GM18858 (cell line): ENCODE results near the gene PC.

ENCODE experiments used
- ATAC-seq: cut with Tn5 transposase; IDR thresholded peaks from one replicate; pipeline ENCODE4 v1.9.1; 2021; ENCODE audit not compliant: unreplicated experiment

PC gene

DNA sequence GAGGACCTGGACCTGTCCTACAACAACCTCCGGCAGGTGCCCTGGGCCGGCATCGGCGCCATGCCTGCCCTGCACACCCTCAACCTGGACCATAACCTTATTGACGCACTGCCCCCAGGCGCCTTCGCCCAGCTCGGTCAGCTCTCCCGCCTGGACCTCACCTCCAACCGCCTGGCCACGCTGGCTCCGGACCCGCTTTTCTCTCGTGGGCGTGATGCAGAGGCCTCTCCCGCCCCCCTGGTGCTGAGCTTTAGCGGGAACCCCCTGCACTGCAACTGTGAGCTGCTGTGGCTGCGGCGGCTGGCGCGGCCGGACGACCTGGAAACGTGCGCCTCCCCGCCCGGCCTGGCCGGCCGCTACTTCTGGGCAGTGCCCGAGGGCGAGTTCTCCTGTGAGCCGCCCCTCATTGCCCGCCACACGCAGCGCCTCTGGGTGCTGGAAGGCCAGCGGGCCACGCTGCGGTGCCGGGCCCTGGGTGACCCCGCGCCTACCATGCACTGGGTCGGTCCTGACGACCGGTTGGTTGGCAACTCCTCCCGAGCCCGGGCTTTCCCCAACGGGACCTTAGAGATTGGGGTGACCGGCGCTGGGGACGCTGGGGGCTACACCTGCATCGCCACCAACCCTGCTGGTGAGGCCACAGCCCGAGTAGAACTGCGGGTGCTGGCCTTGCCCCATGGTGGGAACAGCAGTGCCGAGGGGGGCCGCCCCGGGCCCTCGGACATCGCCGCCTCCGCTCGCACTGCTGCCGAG is 99.8 kb downstream of the PC start:
- ATAC-seq = no peak

DNA sequence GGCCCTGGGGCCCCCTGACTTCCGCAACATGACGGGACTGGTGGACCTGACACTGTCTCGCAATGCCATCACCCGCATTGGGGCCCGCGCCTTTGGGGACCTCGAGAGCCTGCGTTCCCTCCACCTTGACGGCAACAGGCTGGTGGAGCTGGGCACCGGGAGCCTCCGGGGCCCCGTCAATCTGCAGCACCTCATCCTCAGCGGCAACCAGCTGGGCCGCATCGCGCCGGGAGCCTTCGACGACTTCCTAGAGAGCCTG is 100.3 kb downstream of the PC start:
- ATAC-seq = no peak

DNA sequence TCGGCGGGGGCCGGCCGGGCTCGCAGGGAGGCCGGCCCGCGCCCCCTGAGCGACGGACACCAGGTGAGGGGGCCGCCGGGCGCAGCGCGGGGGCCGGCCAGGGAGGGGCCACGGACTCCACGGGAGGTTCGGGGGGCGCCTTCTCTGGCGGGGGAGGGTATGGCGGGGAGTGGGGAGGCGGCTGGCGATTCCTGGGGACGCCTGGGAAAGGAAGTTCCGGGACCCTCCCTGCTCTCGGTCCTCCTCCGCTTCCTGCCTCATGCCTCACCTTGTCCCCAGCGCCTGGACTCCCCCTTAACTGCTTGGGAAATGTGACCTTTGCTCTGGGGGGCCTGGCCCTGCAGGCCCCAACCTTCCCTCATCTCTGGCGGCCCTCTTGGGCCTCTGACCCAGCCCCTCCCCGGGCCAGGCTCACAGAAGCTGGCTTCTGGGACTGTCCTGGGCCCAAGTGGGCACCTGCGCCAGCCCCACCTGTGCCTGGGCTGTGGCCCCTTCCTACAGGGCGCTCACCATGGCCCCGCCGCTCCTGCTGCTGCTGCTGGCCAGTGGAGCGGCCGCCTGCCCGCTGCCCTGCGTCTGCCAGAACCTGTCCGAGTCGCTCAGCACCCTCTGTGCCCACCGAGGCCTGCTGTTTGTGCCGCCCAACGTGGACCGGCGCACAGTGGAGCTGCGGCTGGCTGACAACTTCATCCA is 100.8 kb downstream of the PC start:
- ATAC-seq = no peak

- no peak for ATAC-seq
Observed at GRCh38 chr11:66856496-66857233, 101.5 kb downstream of the PC start, which contains the start of gene LRFN4. Gene LRFN4 (plus strand): TSS chr11:66857064. CDS start chr11:66857745, 681 bp downstream.

DNA sequence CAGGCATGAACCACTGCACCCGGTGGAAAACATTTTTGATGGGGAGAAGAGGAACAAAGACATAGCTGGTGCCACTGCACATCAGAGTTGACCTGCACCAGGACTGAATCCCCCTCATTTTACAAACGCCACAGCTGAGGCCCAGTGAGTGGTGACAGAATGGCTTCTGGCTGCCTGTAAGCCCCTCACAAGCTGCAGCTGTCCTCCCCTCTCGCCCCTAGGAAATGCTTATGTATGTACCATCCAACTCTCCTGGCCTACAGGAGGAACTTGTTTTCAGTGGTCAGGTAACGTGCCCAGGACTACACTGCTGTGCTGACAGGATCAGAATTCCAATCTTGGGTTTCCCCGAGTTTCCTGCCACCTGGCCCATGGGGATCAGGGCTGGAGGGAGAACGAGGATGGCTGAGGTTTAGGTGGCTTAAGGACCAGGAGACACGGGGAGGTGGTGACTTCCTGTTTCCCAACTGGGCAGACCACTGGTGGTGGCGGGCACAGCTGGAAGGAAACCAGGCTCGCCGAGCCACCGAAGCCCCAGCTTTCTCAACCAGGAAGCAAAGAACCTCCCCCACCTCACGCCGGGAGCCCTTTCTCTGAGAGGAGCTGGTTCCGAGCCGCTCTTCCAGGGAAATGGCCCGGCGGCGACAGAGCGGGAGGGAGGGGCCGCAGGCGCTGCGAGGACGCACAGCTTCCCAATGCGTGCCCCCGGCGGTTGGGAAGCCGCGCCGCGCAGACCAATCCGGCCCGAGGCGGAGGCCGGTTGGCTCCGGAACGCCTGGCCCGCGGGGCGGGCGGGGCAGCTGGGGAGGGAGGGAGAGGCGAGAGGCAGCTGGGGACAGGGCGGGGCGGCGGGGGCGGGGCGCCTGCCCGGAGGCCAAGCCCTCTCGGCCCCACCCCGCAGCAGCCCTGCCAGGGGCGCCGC is 102.3 kb downstream of the PC start:
- no peak for ATAC-seq

GRCh38 chr11:66854729-66855211 is 103.4 kb downstream of the PC start:
- ATAC-seq = no peak

DNA sequence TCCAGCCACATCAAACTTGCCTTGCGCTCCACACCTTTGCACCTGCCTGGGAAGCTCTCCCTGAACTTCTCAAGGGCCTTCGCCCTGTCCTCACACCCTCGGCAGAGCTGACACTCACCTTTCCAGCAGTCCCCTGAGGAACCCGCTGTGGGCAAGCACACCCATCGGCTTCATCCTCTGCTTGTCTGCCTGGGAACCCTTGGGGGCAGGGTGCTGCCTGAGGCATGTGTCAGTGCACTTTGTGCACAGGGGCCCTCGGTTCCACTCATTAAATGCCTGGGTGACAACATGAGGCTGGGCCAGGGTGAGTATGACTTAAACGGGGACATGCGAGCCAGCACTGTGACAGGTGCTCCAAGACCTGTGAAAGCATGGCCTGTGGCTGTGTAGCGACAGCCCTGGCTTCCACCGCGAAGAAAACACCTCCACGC is 103.9 kb downstream of the PC start:
- ATAC-seq = no peak

GRCh38 chr11:66853242-66854229 is 104.6 kb downstream of the PC start:
- ATAC-seq = no peak

DNA sequence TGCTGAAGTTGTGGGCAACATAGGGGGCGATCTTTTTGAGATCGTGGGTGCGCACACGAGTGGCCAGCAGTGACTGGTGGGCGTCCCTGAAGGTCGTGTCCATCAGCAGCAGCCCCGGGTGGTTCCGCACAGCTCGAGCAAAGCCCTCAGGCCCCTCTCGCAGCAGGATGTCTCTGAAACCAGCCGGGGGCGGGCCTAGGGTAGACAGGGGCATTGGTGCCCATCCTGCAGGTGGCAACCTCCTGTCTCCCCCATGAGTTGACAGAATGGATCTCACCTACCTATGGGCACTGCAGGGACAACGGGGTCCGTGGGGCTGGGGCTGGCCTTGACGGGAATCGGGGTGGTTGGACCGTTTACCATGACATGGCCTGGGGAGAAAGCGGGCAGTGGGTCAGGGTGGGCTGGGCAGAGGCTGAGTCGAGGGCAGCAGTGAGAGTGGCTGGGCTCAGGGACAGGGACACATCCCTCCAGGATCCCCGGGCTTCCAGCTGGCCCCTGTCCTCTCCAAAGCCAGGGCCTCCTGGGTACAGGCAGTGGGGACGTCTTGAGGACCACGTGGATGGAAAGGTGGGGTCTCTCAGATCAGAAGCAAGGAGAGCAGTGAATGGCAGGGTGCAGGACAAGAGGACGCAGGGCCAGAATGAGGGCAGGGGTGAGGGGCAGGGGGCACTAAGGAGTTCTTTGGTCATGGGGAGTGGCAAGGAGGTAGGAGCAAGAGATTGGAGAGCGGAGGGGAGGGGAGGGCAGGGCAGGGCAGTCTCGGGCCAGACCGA is 105.5 kb downstream of the PC start:
- ATAC-seq = no peak

GRCh38 chr11:66851698-66852465 is 106.3 kb downstream of the PC start:
- no peak for ATAC-seq

- no peak for ATAC-seq
Observed at GRCh38 chr11:66851239-66851596, 107.0 kb downstream of the PC start.

DNA sequence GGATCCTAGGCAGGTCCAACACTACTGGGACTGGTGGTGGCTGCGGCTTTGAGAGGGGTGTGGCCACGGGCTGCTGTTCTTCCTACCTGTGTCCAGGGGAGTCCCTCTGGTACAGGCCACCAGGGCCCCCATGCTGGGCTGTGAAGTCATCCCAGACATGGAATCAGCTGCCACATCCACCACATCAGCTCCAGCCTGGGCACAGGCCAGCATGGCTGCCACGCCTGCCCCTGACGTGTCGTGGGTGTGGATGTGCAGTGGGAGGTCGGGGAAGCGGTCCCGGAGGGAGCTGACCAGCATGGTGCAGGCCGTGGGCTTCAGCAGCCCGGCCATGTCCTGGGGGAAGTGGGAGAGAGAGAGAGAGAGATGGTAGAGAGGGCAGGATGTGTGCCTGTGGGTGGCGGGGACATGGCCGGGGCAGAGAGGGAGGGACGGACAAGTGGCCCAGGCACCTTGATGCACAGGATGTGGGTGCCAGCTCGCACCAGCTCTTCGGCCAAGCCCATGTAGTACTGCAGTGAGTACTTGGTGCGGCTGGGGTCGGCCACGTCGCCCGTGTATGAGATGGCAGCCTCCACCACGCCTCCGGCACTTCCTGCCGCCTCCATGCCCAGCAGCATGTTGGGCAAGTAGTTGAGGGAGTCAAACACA is 107.5 kb downstream of the PC start:
- ATAC-seq = no peak

GRCh38 chr11:66850235-66850587 is 108.0 kb downstream of the PC start:
- ATAC-seq = no peak

GRCh38 chr11:66849501-66850234 is 108.5 kb downstream of the PC start:
- no peak for ATAC-seq

DNA sequence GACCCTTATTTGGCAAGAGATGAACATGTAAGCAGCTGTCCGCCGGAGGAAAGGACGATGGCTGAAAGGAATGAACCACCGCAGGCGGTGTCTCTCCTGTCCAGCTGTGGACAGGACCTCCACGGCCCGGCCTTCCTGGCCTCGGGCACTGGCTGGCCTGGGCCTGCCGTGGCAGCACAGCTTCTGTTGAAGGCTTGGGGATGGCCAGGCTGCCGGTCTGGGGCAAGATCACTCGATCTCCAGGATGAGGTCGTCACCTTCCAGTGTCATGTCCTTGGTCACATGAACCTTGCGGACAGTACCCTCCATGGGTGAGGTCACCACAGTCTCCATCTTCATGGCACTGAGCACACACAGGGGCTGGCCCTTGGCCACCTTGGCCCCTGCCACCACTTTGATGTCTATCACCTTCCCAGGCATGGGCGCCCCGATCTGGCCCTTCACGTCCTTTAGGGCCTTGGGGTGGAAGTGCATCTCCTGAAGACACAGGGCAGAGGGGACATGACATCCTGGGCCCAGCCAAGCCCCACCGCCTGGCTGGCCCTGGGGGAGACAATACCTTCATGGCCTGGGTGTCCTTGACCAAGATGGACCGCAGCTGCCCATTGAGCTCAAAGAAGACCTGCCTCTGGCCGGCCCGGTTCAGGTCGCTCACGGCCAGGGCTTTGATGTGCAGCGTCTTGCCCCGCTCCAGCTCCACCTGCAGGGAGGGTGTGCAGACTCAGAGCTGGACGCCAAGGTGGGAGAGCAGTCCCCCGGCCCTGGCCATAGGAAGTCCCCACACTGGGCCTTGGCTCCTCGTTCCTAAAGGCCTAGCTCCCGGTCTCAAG is 109.3 kb downstream of the PC start:
- ATAC-seq = no peak
